GM20000 (cell line): ENCODE results near the gene RTP5.
A peak's percentile ranks its signal among the peaks of the same experiment; 100 is the strongest.

Source experiments
- DNase-seq: peaks from one replicate; pipeline ENCODE4 v3.0.0; 2012; ENCODE audit warnings: low spot score
- TF ChIP-seq, protein P1 (sequence below): IDR thresholded peaks from 2 replicates; pipeline ENCODE4 v1.5.1; 2012; ENCODE audit warnings: mild to moderate bottlenecking, control low read depth; ENCODE audit errors: extremely low read depth, missing control alignments

RTP5 gene

DNA sequence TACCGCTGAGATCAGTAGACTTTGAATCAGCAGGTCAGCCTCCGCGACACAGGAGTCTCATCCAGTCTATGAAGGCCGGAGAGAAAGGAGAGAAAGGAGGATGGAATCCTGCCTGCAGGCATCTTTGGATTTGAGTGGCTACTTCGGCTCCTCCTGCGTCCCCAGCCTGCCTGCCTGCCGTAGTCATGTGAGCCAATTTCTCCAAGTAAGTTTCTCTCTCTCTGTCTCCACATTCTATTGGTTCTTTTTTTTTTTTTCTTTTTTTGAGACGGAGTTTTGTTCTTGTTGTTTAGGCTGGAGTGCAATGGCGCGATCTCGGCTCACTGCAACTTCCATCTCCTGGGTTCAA is 27.5 kb upstream of the RTP5 start:
- TF ChIP-seq, protein P1, sequence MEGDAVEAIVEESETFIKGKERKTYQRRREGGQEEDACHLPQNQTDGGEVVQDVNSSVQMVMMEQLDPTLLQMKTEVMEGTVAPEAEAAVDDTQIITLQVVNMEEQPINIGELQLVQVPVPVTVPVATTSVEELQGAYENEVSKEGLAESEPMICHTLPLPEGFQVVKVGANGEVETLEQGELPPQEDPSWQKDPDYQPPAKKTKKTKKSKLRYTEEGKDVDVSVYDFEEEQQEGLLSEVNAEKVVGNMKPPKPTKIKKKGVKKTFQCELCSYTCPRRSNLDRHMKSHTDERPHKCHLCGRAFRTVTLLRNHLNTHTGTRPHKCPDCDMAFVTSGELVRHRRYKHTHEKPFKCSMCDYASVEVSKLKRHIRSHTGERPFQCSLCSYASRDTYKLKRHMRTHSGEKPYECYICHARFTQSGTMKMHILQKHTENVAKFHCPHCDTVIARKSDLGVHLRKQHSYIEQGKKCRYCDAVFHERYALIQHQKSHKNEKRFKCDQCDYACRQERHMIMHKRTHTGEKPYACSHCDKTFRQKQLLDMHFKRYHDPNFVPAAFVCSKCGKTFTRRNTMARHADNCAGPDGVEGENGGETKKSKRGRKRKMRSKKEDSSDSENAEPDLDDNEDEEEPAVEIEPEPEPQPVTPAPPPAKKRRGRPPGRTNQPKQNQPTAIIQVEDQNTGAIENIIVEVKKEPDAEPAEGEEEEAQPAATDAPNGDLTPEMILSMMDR, result no peak
- DNase-seq, result no peak

DNA sequence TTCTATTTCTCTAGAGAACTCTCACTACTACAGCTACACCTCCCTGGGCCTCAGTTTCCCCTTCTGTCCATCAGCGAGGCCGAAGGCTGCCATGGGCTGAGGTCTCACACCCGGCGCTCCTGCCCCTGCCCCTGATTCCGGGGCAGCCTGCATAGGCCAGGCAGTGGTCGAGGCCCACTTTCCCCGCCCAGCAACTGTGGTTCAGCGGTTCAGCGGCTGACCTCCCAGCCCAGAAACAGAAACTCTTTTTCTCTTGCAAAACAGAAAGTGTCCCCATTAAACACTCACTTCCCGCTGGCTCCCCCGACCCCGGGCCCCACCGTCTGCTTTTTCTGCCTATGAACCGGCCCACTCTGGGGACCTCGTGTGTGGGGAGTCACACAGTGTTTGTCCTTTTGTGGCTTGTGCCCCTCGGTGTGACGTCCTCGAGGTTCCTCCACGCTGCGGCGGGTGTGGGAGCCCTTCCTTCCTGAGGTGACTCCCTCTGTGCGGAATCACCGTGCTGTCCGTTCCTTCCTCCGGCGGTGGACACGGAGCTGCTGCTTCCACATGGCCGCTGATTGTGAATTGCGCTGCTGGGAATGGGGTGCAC is 26.8 kb upstream of the RTP5 start:
- TF ChIP-seq, protein P1, result no peak
- peak; percentile 89 for DNase-seq

DNA sequence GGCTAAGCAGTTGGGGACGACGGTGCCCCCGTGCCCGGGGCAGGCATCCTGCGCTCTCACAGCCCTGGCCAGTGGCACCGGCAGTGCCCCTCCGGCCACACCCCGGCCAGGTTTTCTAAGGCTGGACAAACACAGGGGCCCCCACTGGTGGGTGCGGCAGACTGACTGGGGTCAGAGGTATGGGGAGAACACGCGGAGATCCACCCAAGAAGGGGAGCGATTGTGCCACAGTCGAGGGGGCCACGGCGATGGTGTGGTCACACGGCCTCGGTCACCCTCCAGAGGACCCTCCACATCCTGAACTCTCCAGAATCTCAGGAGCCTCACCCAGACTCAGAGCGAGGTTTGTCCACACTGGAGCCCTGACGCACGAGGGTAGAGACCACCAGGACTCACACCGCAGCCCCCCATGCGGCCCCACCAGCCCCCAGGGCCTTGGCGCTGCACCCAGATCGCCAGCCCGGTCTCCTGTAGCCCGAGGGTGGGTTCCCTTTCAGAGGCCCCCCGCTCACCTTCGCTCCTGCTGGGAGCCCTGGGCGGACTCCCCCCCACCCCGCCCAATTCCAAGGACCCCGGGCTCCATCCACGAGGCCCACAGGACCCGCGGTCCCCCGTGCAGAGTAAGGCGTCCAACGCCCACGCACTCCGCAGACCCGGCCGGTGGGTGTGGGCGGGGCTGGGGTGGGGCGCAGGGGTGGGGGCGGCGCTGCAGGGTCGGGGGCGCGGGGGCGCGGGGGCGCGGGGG is 26.0 kb upstream of the RTP5 start:
- TF ChIP-seq, protein P1, result no peak
- no peak for DNase-seq

DNA sequence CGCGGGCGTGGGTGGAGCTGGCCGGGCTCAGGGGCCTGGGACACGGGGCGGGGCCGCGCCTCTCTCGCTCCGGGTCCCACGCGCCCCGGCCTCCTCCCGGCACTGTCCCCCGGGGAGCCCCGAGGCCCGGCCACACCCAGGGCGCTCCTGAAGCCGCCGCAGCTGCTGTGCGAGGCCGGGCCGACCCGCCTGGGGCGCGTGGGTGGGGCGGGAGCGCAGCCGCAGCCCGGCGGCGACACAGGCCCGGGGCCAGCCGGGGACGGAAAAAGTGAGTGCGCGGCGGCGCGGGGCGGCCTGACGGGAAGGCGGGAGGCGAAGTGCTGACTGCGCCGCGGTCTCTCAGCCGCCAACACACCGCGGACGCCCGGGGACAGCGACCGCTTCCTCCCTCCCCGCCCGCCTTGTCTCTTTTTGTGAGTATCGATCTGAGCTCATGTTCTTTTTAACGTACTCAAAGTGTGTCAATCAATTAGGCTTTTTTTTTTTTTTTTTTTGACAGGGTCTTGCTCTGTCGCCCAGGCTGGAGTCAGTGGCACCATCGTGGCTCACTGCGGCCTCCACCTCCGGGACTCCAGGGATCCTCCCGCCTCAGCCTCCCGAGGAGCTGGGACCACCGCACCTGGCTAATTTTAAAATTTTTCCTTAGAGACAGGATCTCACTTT is 25.3 kb upstream of the RTP5 start:
- TF ChIP-seq, protein P1, result no peak
- peak; percentile 96 for DNase-seq

DNA sequence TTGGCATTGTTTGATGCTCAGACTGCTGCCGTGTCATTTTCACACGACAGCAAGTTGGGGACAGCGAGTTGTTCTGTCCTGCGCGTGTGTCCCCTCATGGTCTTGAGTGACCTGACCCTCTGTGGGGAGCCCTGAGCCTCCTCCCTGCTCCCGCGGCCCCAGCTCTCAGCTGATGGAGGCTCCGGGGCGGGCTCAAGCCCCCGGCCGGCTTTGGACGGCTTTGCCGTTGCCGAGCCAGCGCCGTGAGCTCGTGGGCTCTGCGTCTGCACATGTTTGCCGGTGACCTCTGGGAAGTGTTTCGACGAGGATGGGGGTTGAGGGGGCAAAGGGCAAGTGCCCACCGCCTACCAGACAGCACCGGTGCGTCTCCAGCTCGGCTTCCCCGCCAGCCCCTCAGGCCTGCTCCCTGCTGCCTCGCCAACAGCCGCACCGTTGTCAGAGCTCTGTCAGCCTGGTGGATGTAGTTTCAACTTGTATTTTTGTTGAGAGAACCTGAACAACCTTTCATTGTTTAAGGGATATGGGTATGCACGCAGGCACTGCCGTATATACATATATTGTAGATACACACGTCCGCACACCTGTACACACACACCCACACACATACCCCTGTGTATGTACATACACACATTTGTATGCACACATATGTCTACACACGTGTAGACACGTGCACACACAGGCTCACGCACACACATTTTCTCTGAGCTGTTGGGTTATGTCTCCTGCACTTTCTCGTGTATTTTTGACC is 24.5 kb upstream of the RTP5 start:
- TF ChIP-seq, protein P1, result no peak

DNA sequence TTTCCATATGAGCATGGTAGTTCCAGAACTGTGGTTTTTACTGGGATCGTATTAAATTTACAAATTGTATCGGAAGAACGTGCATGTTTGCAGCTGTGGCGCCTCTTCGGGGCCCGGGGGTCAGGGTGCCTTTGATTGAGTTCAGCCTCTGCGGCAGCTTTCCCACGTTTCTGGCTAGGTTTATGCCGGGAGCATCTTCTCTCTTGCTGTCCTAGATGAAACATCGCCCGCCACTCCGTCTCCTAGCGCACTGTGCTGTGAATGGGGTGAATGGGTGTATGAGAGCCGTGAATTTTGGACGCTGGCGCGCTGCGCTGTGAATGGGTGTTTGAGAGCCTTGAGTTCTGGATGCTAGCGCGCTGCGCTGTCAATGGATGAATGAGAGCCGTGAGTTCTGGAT is 23.1 kb upstream of the RTP5 start:
- TF ChIP-seq, protein P1, result no peak
- no peak for DNase-seq

More for the DNA sequence above, 24.5 kb upstream of the RTP5 start:
- no peak for DNase-seq
